Stimulated activated CD8-positive, alpha-beta memory T cell treated with anti-CD3 and anti-CD28 coated beads, Interleukin-4, amount 100 ng/mL, for 4 hours (primary cell): ENCODE measurements around the gene KREMEN2.
A peak's percentile ranks its signal among the peaks of the same experiment; 100 is the strongest.
"Not testable (repeated sequence)": the region's sequence is repeated elsewhere in the genome, so short reads cannot be mapped to it uniquely, and the experiment has no call there.

Experiments used
- DNase-seq, 2 donors: peaks; one replicate each; pipeline ENCODE4 v3.0.0-alpha.2; 2020; ENCODE audit warnings: low read depth in 2 of 2, low spot score in 1 of 2

The KREMEN2 gene, protein sequence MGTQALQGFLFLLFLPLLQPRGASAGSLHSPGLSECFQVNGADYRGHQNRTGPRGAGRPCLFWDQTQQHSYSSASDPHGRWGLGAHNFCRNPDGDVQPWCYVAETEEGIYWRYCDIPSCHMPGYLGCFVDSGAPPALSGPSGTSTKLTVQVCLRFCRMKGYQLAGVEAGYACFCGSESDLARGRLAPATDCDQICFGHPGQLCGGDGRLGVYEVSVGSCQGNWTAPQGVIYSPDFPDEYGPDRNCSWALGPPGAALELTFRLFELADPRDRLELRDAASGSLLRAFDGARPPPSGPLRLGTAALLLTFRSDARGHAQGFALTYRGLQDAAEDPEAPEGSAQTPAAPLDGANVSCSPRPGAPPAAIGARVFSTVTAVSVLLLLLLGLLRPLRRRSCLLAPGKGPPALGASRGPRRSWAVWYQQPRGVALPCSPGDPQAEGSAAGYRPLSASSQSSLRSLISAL

DNA sequence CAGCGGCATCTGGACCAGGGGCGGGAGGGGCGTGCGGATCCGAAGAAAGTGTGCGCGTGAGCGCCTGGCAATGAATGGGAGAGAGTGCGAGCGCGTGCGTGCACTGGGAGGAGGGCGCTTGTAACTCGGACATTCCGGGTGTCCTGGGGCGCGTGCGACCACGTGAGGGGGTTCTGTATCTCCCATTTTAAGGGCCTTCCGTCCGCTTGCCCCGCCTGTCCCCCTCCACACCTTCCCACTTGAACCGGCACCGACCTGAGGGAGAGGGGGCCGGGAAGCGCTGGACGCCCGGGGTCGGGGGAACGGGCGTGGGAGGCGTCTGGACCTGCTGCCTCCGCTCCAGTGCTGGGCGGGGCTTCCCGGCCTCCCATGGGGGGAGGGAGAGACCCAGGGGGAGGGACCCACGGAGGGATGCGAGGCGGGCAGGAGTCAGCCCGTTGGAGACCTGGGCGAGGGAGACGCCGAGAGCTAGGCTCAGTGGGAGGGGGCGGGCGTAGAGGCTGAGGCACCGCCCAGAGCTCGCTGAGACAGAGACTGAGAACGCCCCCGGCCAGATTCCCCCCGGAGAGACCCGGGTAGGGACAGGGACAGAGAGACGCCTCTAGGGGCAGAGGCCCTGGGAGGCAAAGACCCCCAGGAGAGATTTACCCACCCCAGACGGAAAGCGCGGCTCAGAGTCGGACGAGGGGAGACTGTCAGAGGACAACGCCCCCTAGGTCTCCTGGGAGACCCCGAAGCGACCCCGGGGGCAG lies at the start of gene KREMEN2:
TSS of gene KREMEN2 (plus strand) at position 553 of the 752 bp plus-strand sequence. CDS start 246 bp downstream, outside the sequence.
- peak in 1 of 2 donors; percentile 26 for DNase-seq

DNA sequence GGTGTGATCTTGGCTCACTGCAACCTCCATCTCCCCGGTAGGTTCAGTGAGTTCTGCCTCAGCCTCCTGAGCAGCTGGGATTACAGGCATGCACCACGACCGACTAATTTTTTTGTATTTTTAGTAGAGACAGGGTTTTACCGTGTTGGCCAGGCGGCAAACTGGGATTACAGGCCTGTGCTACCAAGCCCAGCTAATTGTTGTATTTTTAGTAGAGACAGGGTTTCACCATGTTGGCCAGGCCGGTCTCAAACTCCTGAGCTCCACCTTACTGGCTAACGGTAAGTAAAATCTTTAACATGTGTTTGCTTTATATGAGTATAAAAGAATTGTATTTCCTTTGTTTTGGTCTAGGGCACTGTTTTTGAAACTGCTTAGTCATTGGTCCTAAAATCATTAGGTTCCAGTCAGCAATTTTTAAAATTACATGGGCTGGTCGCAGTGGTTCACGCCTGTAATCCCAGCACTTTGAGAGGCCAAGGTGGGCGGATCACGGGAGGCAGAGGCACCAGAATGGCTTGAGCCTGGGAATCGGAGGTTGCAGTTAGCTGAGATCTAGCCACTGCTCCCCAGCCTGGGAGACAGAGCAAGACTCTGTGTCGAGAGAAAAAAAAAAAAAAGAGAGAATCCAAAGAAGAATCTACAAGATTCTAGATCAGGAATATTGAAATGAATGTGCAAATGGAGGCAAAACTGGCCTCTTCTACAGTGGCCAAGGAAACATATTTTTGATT lies 48.7 kb upstream of the KREMEN2 start:
- no peak for DNase-seq

DNA sequence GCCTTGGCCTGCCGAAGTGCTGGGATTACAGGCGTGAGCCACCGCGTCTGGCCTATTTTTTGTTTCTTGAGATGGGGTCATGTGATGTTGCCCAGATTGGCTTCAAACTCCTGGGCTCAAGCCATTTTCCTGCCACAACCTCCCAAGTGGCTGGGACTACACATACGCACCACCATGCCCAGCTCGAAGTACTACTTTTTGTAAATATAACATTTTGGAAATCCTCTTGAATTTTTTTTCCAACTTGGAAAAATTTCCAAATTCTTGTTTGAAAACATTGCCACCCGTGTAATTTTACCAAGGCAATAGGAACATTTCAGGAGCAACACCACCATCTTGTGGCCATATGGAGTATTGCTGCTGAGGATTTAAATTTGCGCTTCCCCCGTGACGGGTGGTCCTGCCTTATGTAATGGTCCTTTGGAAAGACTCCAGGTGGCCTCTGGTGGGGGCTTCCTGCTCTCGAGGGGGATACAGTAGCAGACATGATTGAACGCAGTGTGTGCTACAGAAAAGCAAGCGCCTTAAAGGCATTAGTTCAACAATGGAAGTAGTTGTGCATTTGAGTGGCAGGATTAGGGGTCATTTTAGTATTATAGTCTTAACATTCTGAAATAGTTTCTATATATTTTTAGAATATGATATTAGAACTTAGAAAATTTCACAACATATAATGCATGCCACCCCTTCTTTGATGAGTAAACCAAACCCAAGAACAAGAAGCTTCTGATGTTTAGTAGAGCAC lies 44.4 kb upstream of the KREMEN2 start:
- peak in 1 of 2 donors; percentile 28 for DNase-seq

DNA sequence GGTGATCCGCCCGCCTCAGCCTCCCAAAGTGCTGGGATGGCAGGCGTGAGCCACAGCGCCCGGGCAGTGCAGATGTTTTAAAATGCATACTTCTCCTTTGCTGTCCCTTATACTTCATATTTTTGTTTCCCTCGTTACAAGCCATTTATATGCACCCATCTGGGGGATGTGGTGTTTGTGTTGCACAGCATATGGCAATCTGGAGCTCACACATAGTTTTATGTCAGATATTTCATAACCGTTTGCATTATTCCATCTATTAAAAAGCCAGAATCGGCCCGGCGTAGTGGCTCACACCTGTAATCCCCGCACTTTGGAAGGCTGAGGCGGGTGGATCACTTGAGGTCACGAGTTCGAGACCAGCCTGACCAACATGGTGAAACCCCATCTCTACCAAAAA lies 40.6 kb upstream of the KREMEN2 start:
- no peak for DNase-seq

DNA sequence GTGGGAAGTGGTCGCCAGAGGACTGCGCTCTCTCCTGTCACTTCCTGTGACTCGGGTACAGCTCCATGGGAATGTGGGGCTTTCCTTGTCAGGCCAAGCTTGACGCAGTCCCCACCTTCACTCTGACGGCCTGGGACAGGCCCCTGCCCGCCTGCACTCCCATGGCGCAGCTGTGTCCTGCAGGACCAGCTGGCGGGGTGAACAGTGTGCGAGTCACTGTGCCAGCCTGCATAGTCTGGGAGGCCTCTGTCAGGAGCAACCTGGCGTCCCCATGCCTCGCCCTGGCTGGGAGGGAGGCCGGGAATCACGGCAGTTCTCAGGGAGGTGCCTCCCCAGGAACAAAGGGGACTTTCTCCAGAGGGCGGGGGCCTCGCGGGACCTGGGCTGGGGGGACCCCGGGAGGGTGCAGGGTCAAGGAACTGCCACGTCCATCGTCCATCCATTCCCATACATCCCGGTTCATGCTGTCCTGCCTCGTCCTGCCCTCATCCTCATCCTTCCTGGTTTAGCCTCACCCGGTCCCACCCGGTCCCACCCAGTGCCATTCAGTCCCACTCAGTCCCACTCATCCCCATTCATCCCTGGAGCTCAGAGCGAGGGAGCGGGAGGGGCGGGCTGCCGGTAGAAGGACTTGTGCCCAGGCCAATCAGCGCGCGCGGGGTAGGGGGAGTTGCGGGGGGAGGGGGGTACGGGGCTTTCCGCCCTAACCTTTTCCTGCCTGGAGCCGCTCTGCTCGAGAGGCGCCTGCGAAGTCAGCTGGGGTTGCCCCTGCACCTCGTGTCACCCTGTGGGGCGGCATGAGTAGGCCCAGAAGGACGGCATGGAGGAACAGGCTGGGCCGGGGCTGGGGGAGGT lies 38.9 kb upstream of the KREMEN2 start:
- DNase-seq = no peak

DNA sequence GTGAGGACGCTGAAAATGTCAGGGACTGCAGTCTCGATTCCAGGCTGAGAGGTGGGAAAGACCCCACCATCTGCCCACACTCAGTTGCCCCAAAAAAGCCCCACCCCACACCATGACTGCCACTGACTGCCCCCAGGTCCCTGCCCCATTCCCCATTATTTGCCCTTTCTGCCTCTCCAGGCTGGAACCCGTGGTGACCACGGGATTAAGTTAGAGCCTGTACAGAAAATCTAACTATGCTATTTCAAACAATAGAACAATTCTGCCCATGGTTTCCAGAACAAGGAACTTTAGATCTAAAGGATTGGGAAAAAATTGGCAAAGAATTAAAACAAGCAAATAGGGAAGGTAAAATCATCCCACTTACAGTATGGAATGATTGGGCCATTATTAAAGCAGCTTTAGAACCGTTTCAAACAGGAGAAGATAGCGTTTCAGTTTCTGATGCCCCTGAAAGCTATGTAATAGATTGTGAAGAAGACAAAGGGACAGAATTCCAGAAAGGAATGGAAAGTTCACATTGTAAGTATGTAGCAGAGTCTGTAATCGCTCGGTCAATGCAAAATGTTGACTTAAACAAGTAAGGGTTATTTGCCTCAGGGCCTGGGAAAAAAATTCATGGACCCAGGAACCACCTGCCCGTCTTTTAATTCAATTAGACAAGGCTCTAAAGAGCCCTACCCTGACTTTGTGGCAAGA lies 38.0 kb upstream of the KREMEN2 start:
- no peak for DNase-seq

DNA sequence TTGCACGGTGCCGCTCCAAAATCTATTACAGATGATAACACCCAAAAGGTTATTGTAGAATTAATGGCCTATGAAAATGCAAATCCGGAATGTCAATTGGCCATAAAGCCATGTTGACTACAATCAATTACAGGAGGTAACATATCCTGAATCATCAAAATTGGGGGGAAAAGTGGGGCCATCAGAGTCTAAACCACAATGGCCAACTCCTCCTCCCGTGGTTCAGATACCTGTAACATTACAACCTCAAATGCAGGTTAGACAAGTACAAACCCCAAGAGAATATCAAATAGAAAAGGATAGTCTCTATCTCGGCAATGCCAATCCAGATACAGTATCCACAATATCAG lies 37.5 kb upstream of the KREMEN2 start:
- DNase-seq = no peak

DNA sequence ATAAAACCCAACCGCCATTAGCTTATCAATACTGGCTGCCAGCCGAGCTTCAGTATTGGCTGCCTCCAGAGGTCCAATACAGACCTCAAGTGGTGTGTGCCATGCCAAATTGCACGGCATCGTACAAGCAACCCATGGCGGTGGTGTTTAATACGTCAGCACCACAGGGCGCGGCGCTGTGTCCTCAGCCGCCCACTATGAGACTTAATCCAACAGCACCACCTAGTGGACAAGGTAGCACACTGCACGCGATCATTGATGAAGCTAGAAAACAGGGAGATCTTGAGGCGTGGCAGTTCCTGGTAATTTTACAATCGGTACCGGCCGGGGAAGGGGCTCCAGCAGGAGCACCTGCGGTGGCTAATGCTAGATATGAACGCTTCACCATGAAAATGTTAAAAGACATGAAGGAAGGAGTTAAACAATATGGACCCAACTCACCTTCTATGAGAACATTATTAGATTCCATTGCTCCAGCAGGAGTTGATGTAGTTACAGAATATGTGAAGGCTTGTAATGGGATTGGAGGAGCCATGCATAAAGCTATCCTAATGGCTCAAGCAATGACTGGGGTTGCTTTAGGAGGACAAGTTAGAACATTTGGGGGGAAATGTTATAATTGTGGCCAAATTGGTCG lies 36.9 kb upstream of the KREMEN2 start:
- peak; percentile 67 to 86 for DNase-seq

DNA sequence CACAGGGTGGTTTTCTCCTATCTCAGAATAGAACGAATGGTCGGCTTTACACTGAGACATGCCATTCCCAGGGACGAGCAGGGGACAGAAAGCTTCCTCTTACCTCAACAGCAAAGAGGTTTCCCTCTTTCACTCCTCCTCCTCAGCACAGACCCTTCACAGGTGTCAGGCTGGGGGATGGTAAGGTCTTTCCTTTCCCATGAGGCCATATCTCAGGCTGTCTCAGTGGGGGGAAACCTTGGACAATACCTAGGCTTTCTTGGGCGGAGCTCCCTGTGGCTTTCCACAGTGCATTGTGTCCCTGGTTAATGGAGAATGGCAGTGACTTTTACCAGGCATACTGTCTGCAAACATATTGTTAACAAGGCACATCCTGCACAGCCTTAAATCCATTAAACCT lies 35.9 kb upstream of the KREMEN2 start:
- not testable (repeated sequence) for DNase-seq

DNA sequence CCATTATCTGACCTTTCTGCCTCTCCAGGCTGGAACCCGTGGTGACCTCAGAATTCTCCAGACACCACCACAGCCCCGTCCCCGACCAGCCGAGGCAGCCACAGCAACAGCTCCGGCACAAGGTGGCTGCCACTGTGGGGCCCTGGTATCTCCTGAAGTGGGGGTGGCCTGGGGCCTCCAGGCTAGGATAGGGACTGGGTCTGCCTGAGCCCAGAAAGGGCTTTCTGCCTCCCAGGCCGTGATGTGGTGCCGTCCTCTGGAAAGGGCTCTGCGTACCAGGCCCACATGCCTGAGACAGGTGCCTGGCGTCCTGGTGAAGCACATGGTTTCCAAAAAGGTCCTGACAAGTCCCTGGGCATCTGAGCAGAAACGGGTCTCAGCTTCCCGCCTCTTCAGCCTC lies 35.3 kb upstream of the KREMEN2 start:
- no peak for DNase-seq

DNA sequence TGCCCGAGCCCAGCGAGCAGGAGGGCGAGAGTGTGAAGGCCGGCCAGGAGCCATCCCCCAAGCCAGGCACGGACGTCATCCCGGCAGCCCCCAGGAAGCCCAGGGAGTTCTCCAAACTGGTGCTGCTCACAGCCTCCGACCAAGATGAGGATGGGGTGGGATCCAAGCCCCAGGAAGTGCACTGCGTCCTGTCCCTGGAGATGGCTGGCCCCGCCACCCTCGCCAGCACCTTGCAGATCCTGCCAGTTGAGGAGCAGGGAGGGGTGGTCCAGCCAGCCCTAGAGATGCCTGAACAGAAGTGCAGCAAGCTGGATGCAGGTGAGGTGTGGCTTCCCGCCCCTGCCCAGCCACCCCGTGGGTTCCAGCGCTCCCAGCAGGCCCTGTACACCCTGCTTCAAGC lies 34.4 kb upstream of the KREMEN2 start:
- DNase-seq = no peak

DNA sequence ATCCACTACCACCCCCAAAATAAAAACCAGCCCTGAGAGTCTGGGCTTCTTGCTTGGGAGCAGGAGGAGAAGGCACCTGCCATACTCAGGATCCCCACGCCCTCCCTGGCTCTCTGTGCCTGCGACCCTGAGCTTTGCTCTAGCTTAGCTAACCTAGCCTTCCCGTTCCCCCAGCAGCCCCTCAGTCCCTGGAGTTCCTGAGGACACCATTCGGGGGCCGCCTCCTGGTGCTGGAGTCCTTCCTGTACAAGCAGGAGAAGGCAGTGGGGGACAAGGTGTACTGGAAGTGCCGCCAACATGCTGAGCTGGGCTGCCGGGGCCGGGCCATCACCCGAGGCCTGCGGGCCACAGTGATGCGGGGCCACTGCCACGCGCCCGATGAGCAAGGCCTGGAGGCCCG lies 33.8 kb upstream of the KREMEN2 start:
- no peak for DNase-seq

DNA sequence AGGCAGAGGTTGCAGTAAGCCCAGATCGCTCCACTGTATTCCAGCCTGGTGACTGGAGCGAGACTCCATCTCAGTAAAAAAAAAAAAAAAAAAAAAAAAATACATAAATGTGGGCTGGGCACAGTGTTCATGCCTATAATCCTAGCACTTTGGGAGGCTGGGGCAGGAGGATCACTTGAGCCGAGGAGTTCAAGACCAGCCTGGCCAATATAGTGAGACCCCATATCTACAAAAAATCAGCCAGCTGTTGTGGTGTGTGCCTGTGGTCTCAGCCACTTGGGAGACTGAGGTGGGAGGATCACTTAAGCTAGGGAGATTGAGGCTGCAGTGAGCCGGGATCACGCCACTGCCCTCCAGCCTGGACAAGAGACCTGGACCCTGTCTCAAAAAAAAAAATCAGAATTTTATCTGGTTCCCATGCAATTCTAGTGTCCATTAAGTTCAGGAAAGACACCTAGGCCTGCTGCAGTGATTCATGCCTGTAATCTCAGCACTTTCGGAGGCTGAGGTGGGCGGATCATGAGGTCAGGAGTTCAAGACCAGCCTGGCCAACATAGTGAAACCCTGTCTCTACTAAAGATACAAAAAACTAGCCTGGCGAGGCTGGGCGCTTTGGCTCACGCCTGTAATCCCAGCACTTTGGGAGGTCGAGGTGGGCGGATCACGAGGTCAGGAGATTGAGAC lies 32.7 kb upstream of the KREMEN2 start:
- DNase-seq = not testable (repeated sequence)

DNA sequence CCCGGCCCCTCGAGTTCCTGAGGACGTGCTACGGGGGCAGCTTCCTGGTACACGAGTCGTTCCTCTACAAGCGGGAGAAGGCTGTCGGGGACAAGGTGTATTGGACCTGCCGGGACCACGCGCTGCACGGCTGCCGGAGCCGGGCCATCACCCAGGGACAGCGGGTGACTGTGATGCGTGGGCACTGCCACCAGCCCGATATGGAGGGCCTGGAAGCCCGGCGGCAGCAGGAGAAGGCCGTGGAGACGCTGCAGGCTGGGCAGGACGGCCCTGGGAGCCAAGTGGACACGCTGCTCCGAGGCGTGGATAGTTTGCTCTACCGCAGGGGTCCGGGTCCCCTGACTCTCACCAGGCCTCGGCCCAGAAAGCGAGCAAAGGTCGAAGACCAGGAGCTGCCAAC lies 30.9 kb upstream of the KREMEN2 start:
- DNase-seq = no peak

DNA sequence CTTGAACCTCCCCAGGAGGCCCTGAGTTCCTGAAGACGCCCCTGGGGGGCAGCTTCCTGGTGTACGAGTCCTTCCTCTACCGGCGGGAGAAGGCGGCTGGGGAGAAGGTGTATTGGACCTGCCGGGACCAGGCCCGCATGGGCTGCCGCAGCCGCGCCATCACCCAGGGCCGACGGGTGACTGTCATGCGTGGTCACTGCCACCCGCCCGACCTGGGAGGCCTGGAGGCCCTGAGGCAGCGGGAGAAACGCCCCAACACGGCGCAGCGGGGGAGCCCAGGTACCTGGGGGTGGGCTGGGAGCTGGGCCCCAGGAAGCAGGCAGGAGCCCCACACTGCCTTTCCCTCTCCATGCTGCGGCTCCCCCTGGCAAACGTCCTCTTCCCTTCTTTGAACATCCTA lies 30.4 kb upstream of the KREMEN2 start:
- no peak for DNase-seq

DNA sequence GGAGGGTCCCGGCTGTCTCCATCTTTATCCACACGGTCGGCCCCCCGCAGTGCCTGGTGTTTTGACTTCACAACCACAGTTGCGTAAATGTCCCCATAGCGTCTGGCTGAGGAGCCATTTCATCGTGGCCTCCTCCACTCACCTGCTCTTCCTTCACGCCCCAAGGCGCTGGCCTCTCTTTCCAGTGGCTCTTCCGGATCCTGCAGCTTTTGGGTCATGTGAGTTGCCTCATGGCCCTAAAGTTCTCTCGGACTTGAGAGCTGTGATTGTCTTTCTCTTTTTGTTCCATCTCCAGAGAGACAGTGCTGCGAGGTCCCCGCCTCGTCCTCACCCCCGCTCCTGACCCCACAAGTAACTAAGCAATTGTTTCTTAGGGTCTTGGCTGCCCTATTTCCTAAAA lies 29.6 kb upstream of the KREMEN2 start:
- no peak for DNase-seq

DNA sequence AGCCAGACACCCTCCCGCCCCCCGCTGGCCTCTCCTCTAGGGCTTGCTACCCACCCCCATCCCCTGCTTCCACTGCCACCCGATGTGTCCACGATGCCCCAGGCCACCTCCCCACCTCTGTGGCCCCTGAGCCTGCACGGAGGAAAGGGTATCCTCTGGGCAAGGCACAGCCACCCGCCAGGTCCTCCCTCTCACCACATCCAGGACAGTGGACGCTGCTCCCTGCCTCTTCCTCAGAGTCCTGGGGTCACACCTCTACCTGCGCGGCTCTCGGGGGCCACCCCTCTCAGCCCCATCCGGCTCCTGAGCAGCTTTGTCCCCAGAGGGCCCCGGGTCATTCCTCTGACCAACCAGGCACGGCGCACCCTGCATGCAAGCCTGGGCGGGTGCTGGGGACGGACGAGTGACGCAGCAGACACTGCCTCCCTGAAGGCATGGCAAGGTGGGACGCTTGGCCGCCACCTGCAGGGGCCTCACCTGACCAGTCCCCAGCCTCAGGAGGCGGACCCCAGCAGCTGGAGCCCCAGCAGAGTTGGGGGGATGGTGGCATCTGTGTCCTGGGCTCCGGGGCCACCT lies 27.6 kb upstream of the KREMEN2 start:
- DNase-seq = no peak

DNA sequence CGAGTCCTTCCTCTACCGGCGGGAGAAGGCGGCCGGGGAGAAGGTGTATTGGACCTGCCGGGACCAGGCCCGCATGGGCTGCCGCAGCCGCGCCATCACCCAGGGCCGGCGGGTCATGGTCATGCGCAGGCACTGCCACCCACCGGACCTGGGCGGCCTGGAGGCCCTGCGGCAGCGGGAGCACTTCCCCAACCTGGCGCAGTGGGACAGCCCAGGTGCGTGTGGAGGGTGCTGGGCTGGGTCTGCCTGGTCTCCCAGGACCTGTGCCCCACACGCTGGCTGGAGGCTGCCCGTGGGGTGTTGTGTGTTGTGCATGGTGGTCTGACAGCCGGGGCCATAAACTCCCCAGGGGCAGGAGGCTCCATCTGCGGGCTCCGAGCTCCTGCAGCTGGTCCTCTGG lies 26.9 kb upstream of the KREMEN2 start:
- DNase-seq = no peak
